Spleen (tissue), 7 donors: ENCODE results near the gene LRRC4C.

Source experiments
- POLR2AphosphoS5 ChIP-seq, 3 donors: sonication (generic); formaldehyde crosslinking; IDR thresholded peaks; one replicate each; pipeline ENCODE4 v1.5.1; 2017; ENCODE audit warnings: antibody characterized with exemption in 3 of 3
- TF ChIP-seq, protein P1 (sequence below), 11 experiments: fragments of 200-600 bp in 7 of 11; fragments of 450-650 bp in 4 of 11; sonication (generic) in 4 of 11; IDR thresholded peaks in 8 of 11; conservative IDR thresholded peaks in 3 of 11; 1 replicate in 7 of 11; 2 replicates in 4 of 11; pipeline versions ENCODE4 v1.4.0 to v1.8.0; 2016 to 2021; ENCODE audit warnings: antibody characterized with exemption in 11 of 11, inconsistent platforms in 4 of 11, mild to moderate bottlenecking in 1 of 11
- donor health status: DM: no; HTN: no; CAD: no; lungs with moderate emphysema.
- donor health status: DM: no; HTN: no; CAD: no.
- donor health status: DM: no; HTN: no; CAD: no.

DNA sequence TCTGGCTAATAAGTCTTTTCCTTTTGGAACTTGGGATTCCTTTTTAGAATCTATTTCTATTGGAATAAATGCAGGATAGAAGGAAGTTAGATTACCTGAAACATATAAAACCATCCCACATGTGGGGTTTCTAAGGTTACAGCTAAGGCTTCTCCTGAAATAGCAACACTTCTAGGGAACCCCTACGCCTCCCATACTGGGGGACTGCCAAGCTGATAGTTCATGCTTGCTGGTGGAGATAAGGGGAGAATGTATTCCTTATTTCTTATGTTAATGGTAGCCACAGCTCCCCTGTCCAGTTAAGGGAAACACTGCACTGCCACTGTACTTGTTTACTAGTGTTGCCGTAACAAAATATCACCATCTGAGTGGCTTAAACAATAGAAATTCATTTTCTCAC, 1189.6 kb downstream of the LRRC4C start:
- TF ChIP-seq POLR2AphosphoS5 (IDR thresholded peaks at IDR 0.05): no peak
- TF ChIP-seq, protein P1, sequence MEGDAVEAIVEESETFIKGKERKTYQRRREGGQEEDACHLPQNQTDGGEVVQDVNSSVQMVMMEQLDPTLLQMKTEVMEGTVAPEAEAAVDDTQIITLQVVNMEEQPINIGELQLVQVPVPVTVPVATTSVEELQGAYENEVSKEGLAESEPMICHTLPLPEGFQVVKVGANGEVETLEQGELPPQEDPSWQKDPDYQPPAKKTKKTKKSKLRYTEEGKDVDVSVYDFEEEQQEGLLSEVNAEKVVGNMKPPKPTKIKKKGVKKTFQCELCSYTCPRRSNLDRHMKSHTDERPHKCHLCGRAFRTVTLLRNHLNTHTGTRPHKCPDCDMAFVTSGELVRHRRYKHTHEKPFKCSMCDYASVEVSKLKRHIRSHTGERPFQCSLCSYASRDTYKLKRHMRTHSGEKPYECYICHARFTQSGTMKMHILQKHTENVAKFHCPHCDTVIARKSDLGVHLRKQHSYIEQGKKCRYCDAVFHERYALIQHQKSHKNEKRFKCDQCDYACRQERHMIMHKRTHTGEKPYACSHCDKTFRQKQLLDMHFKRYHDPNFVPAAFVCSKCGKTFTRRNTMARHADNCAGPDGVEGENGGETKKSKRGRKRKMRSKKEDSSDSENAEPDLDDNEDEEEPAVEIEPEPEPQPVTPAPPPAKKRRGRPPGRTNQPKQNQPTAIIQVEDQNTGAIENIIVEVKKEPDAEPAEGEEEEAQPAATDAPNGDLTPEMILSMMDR (IDR thresholded peaks at IDR 0.05 in 8 of 11, conservative IDR thresholded peaks at IDR 0.05 in 3 of 11): no peak
